GM23338 (cell line): Measurements from ENCODE around the gene ESYT2. TPM values are rescaled to one million over a fixed set of nuclear protein-coding genes. Genes with fewer than 3 reads are reported as not detected.

Experiments used
- EZH2 ChIP-seq: fragments of 200-600 bp; sonication (generic); IDR thresholded peaks from one replicate; pipeline ENCODE4 v1.8.0; 2017; ENCODE audit warnings: antibody characterized with exemption, mild to moderate bottlenecking, low read depth; ENCODE audit not compliant: unreplicated experiment
- POLR2AphosphoS5 ChIP-seq: IDR thresholded peaks from 2 replicates; pipeline ENCODE4 v1.6.1; 2016; ENCODE audit warnings: antibody characterized with exemption, low read depth
- STAT1 ChIP-seq: IDR thresholded peaks from one replicate; pipeline ENCODE4 v1.6.1; 2016; ENCODE audit warnings: antibody characterized with exemption; ENCODE audit not compliant: unreplicated experiment
- ZNF114 ChIP-seq: fragments of 250-450 bp; sonication (Bioruptor Pico); IDR thresholded peaks from 2 replicates; pipeline ENCODE4 v1.5.0; 2020; ENCODE audit warnings: mild to moderate bottlenecking, moderate library complexity
- polyA plus RNA-seq: library from polyadenylated mRNA; unstranded; fragments of >200 nt; fragmentation: Nextera tagmentation; extraction: Ambion mirVana; gene quantifications from 2 replicates; pipeline ENCODE4 v1.2.1, GENCODE V29; 2016
- total RNA-seq: library from RNA; depleted of rRNA; stranded (reverse); fragments of >200 nt; shearing (Covaris generic); gene quantifications from 2 replicates; pipeline ENCODE4 v1.2.3, GENCODE V29; 2014
- TF ChIP-seq, protein P1 (sequence below): fragments of 250-450 bp; sonication (Bioruptor Pico); IDR thresholded peaks from 2 replicates; pipeline ENCODE4 v1.5.0; 2020; ENCODE audit warnings: mild to moderate bottlenecking, moderate library complexity
- TF ChIP-seq, protein P2 (sequence below): IDR thresholded peaks from one replicate; pipeline ENCODE4 v1.6.1; 2018; ENCODE audit warnings: antibody characterized with exemption; ENCODE audit not compliant: unreplicated experiment
- TF ChIP-seq, protein P3 (sequence below): IDR thresholded peaks from 2 replicates; pipeline ENCODE4 v1.6.1; 2016; ENCODE audit warnings: antibody characterized with exemption

ESYT2 gene
- total and polyA plus RNA-seq, 2 experiments from 2014 or later = 9.6 to 52.7 TPM

DNA sequence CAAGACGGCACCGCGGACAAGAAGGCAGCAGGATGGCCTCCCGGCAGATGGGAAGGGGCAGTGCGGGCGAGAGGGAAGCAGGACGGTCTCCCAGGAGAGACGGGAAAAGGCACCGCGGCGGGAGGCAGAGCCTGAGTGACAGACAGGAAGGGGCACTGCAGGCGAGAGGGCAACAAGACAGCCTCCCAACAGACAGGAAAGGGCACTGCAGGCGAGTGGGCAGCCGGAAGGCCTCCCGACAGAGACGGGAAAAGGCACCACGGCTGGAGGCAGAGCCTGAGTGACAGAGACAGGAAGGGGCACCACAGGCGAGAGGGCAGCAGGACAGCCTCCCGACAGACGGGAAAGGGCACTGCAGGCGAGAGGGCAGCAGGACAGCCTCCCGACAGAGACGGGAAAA, 32.6 kb downstream of the ESYT2 start (continued):
- TF ChIP-seq, protein P1, sequence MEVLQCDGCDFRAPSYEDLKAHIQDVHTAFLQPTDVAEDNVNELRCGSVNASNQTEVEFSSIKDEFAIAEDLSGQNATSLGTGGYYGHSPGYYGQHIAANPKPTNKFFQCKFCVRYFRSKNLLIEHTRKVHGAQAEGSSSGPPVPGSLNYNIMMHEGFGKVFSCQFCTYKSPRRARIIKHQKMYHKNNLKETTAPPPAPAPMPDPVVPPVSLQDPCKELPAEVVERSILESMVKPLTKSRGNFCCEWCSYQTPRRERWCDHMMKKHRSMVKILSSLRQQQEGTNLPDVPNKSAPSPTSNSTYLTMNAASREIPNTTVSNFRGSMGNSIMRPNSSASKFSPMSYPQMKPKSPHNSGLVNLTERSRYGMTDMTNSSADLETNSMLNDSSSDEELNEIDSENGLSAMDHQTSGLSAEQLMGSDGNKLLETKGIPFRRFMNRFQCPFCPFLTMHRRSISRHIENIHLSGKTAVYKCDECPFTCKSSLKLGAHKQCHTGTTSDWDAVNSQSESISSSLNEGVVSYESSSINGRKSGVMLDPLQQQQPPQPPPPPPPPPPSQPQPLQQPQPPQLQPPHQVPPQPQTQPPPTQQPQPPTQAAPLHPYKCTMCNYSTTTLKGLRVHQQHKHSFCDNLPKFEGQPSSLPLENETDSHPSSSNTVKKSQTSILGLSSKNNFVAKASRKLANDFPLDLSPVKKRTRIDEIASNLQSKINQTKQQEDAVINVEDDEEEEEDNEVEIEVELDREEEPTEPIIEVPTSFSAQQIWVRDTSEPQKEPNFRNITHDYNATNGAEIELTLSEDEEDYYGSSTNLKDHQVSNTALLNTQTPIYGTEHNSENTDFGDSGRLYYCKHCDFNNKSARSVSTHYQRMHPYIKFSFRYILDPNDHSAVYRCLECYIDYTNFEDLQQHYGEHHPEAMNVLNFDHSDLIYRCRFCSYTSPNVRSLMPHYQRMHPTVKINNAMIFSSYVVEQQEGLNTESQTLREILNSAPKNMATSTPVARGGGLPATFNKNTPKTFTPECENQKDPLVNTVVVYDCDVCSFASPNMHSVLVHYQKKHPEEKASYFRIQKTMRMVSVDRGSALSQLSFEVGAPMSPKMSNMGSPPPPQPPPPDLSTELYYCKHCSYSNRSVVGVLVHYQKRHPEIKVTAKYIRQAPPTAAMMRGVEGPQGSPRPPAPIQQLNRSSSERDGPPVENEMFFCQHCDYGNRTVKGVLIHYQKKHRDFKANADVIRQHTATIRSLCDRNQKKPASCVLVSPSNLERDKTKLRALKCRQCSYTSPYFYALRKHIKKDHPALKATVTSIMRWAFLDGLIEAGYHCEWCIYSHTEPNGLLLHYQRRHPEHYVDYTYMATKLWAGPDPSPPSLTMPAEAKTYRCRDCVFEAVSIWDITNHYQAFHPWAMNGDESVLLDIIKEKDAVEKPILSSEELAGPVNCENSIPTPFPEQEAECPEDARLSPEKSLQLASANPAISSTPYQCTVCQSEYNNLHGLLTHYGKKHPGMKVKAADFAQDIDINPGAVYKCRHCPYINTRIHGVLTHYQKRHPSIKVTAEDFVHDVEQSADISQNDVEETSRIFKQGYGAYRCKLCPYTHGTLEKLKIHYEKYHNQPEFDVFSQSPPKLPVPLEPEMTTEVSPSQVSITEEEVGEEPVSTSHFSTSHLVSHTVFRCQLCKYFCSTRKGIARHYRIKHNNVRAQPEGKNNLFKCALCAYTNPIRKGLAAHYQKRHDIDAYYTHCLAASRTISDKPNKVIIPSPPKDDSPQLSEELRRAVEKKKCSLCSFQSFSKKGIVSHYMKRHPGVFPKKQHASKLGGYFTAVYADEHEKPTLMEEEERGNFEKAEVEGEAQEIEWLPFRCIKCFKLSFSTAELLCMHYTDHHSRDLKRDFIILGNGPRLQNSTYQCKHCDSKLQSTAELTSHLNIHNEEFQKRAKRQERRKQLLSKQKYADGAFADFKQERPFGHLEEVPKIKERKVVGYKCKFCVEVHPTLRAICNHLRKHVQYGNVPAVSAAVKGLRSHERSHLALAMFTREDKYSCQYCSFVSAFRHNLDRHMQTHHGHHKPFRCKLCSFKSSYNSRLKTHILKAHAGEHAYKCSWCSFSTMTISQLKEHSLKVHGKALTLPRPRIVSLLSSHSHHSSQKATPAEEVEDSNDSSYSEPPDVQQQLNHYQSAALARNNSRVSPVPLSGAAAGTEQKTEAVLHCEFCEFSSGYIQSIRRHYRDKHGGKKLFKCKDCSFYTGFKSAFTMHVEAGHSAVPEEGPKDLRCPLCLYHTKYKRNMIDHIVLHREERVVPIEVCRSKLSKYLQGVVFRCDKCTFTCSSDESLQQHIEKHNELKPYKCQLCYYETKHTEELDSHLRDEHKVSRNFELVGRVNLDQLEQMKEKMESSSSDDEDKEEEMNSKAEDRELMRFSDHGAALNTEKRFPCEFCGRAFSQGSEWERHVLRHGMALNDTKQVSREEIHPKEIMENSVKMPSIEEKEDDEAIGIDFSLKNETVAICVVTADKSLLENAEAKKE = no peak
- TF ChIP-seq POLR2AphosphoS5 = no peak
- TF ChIP-seq, protein P2, sequence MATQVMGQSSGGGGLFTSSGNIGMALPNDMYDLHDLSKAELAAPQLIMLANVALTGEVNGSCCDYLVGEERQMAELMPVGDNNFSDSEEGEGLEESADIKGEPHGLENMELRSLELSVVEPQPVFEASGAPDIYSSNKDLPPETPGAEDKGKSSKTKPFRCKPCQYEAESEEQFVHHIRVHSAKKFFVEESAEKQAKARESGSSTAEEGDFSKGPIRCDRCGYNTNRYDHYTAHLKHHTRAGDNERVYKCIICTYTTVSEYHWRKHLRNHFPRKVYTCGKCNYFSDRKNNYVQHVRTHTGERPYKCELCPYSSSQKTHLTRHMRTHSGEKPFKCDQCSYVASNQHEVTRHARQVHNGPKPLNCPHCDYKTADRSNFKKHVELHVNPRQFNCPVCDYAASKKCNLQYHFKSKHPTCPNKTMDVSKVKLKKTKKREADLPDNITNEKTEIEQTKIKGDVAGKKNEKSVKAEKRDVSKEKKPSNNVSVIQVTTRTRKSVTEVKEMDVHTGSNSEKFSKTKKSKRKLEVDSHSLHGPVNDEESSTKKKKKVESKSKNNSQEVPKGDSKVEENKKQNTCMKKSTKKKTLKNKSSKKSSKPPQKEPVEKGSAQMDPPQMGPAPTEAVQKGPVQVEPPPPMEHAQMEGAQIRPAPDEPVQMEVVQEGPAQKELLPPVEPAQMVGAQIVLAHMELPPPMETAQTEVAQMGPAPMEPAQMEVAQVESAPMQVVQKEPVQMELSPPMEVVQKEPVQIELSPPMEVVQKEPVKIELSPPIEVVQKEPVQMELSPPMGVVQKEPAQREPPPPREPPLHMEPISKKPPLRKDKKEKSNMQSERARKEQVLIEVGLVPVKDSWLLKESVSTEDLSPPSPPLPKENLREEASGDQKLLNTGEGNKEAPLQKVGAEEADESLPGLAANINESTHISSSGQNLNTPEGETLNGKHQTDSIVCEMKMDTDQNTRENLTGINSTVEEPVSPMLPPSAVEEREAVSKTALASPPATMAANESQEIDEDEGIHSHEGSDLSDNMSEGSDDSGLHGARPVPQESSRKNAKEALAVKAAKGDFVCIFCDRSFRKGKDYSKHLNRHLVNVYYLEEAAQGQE = no peak
- no peak for TF ChIP-seq STAT1
- TF ChIP-seq, protein P3, sequence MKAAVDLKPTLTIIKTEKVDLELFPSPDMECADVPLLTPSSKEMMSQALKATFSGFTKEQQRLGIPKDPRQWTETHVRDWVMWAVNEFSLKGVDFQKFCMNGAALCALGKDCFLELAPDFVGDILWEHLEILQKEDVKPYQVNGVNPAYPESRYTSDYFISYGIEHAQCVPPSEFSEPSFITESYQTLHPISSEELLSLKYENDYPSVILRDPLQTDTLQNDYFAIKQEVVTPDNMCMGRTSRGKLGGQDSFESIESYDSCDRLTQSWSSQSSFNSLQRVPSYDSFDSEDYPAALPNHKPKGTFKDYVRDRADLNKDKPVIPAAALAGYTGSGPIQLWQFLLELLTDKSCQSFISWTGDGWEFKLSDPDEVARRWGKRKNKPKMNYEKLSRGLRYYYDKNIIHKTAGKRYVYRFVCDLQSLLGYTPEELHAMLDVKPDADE = no peak
- TF ChIP-seq EZH2 = no peak
- no peak for TF ChIP-seq ZNF114
